ENCODE data around the gene NTN1. TPM values are rescaled to one million over a fixed set of nuclear protein-coding genes. Genes with fewer than 3 reads are reported as not detected.

Gene NTN1
- total RNA-seq, 1 donor from 2014 or later, result under 0.01 TPM

GRCh38 chr17:9185142-9185541 lies 163.8 kb downstream of the NTN1 start:
- TF ChIP-seq CTCF (IDR thresholded peaks at IDR 0.05; ENCODE audit: insufficient read depth, low read length, severe bottlenecking), result no peak
- FAIRE-seq, result peak; percentile 77
- no peaks in the 10 kb centered on the region for H3K36me3 ChIP-seq (ENCODE audit: control insufficient read depth, insufficient read depth, low read length)
- DNase-seq (ENCODE audit: low read depth), result peak; percentile 55
- no peak overlapping the region for H3K4me3 ChIP-seq (ENCODE audit: low read depth, low read length)
- H3K27me3 ChIP-seq (ENCODE audit: control insufficient read depth, insufficient read depth, low read length), result no peaks in the 10 kb centered on the region

- Histone ChIP-seq H3K4me3 (ENCODE audit: low read depth, low read length) (no peak overlapping the region), H3K27me3 (ENCODE audit: control insufficient read depth, insufficient read depth, low read length) (no peaks in the 10 kb centered on the region), H3K36me3 (ENCODE audit: control insufficient read depth, insufficient read depth, low read length) (no peaks in the 10 kb centered on the region)
- no peak for DNase-seq (ENCODE audit: low read depth)
- no peak for TF ChIP-seq CTCF (IDR thresholded peaks at IDR 0.05; ENCODE audit: insufficient read depth, low read length, severe bottlenecking)
- no peak for FAIRE-seq
Measured at GRCh38 chr17:9185688-9186284, 164.5 kb downstream of the NTN1 start.

- no peaks in the 10 kb centered on the region for H3K27me3 ChIP-seq (ENCODE audit: control insufficient read depth, insufficient read depth, low read length)
- no peak overlapping the region for H3K4me3 ChIP-seq (ENCODE audit: low read depth, low read length)
- FAIRE-seq (no peak), DNase-seq (ENCODE audit: low read depth) (no peak)
- TF ChIP-seq CTCF (IDR thresholded peaks at IDR 0.05; ENCODE audit: insufficient read depth, low read length, severe bottlenecking), result no peak
- H3K36me3 ChIP-seq (ENCODE audit: control insufficient read depth, insufficient read depth, low read length), result no peaks in the 10 kb centered on the region
Measured at GRCh38 chr17:9187828-9188227, 166.5 kb downstream of the NTN1 start.

- no peak for FAIRE-seq
Measured at GRCh38 chr17:9188367-9188766, 167.1 kb downstream of the NTN1 start.

GRCh38 chr17:9189870-9190269 lies 168.6 kb downstream of the NTN1 start:
- DNase-seq (ENCODE audit: low read depth) (no peak), FAIRE-seq (no peak)
- Histone ChIP-seq H3K27me3 (ENCODE audit: control insufficient read depth, insufficient read depth, low read length) (no peaks in the 10 kb centered on the region), H3K4me3 (ENCODE audit: low read depth, low read length) (no peak overlapping the region), H3K36me3 (ENCODE audit: control insufficient read depth, insufficient read depth, low read length) (no peaks in the 10 kb centered on the region)
- TF ChIP-seq CTCF (IDR thresholded peaks at IDR 0.05; ENCODE audit: insufficient read depth, low read length, severe bottlenecking), result no peak

More at GRCh38 chr17:9188367-9188766, 167.1 kb downstream of the NTN1 start:
- no peaks in the 10 kb centered on the region for H3K36me3 ChIP-seq (ENCODE audit: control insufficient read depth, insufficient read depth, low read length)
- DNase-seq (ENCODE audit: low read depth), result no peak
- H3K4me3 ChIP-seq (ENCODE audit: low read depth, low read length), result no peak overlapping the region
- no peaks in the 10 kb centered on the region for H3K27me3 ChIP-seq (ENCODE audit: control insufficient read depth, insufficient read depth, low read length)
- no peak for TF ChIP-seq CTCF (IDR thresholded peaks at IDR 0.05; ENCODE audit: insufficient read depth, low read length, severe bottlenecking)

GRCh38 chr17:9192010-9192409 lies 170.7 kb downstream of the NTN1 start:
- no peaks in the 10 kb centered on the region for H3K36me3 ChIP-seq (ENCODE audit: control insufficient read depth, insufficient read depth, low read length)
- DNase-seq (ENCODE audit: low read depth), result no peak
- TF ChIP-seq CTCF (IDR thresholded peaks at IDR 0.05; ENCODE audit: insufficient read depth, low read length, severe bottlenecking), result no peak
- no peak overlapping the region for H3K4me3 ChIP-seq (ENCODE audit: low read depth, low read length)
- FAIRE-seq, result no peak
- no peaks in the 10 kb centered on the region for H3K27me3 ChIP-seq (ENCODE audit: control insufficient read depth, insufficient read depth, low read length)

All from bronchial epithelial cell (primary cell).